NCI-H2227 (cell line): ENCODE measurements around the gene CBARP.

ENCODE experiments used
- DNase-seq: peaks from one replicate; lab custom pipeline; 2025; ENCODE audit not compliant: unreplicated experiment; lab: John Stamatoyannopoulos, UW

Gene CBARP

GRCh38 chr19:1237754-1238368, at the start of gene CBARP:
Gene CBARP (minus strand): TSS chr19:1238005. CDS start chr19:1236100, 1,905 bp downstream.
- peak; percentile 65 for DNase-seq

- DNase-seq, result no peak
These were observed 48.9 kb upstream of the CBARP start for GRCh38 chr19:1286487-1287353.

- peak; percentile 32 for DNase-seq
These were observed 48.0 kb upstream of the CBARP start, which contains the start of gene EFNA2 for GRCh38 chr19:1285737-1286360. Gene EFNA2 (plus strand): TSS chr19:1285873. CDS start chr19:1286169, 296 bp downstream.

GRCh38 chr19:1284979-1285736, 47.4 kb upstream of the CBARP start:
- DNase-seq, result no peak

GRCh38 chr19:1284293-1284978, 46.6 kb upstream of the CBARP start:
- DNase-seq, result no peak

GRCh38 chr19:1283917-1284292, 46.1 kb upstream of the CBARP start:
- DNase-seq, result no peak

GRCh38 chr19:1283207-1283916, 45.6 kb upstream of the CBARP start:
- DNase-seq, result no peak

GRCh38 chr19:1282588-1283206, 44.9 kb upstream of the CBARP start:
- no peak for DNase-seq

- DNase-seq, result no peak
These were observed 43.9 kb upstream of the CBARP start for GRCh38 chr19:1281569-1282287.

GRCh38 chr19:1280636-1281568, 43.1 kb upstream of the CBARP start:
- DNase-seq, result no peak

- peak; percentile 84 for DNase-seq
These were observed 42.1 kb upstream of the CBARP start for GRCh38 chr19:1279782-1280341.

GRCh38 chr19:1278713-1279660, 41.2 kb upstream of the CBARP start:
- no peak for DNase-seq

- no peak for DNase-seq
These were observed 40.3 kb upstream of the CBARP start for GRCh38 chr19:1278074-1278473.

- DNase-seq, result no peak
These were observed 39.3 kb upstream of the CBARP start for GRCh38 chr19:1277061-1277460.

- no peak for DNase-seq
These were observed 38.8 kb upstream of the CBARP start for GRCh38 chr19:1276628-1277022.

- DNase-seq, result no peak
These were observed 38.3 kb upstream of the CBARP start for GRCh38 chr19:1275976-1276627.
